Ectodermal cell (in vitro differentiated cells): Measurements from ENCODE around the gene LRRC73. TPM values are rescaled to one million over a fixed set of nuclear protein-coding genes. Genes with fewer than 3 reads are reported as not detected.
A peak's percentile ranks its signal among the peaks of the same experiment; 100 is the strongest.
"Not testable (repeated sequence)": the region's sequence is repeated elsewhere in the genome, so short reads cannot be mapped to it uniquely, and the experiment has no call there.

Experiments used
- H3K27ac ChIP-seq: 2 replicates; pipeline ENCODE4 v1.7.0; 2013; ENCODE audit warnings: mild to moderate bottlenecking, low read depth, low read length; ENCODE audit not compliant: insufficient read depth, poor library complexity, severe bottlenecking
- H3K27me3 ChIP-seq: 2 replicates; pipeline ENCODE4 v1.7.0; 2013; ENCODE audit warnings: mild to moderate bottlenecking, low read length; ENCODE audit not compliant: insufficient read depth, control insufficient read depth, poor library complexity, severe bottlenecking
- H3K36me3 ChIP-seq: one replicate; pipeline ENCODE4 v1.7.0; 2013; ENCODE audit warnings: low read length; ENCODE audit not compliant: control insufficient read depth, insufficient read depth
- H3K4me1 ChIP-seq: one replicate; pipeline ENCODE4 v1.7.0; 2013; ENCODE audit warnings: low read length; ENCODE audit not compliant: control insufficient read depth, insufficient read depth
- H3K4me3 ChIP-seq: 2 replicates; pipeline ENCODE4 v1.7.0; 2013; ENCODE audit warnings: low read depth, low read length, control low read depth; ENCODE audit not compliant: insufficient read depth
- H3K9me3 ChIP-seq: 2 replicates; pipeline ENCODE4 v1.7.0; 2013; ENCODE audit warnings: mild to moderate bottlenecking, low read length, moderate library complexity; ENCODE audit not compliant: control insufficient read depth
- WGBS, 2 experiments: methylation state at CpG; one replicate each; pipeline ENCODE4 v1.1.7; 2013; ENCODE audit warnings: missing lambda C conversion rate in 2 of 2; 5-methylcytosine and 5-hydroxymethylcytosine counted together
- polyA plus RNA-seq, 4 experiments: library from polyadenylated mRNA; stranded (reverse); fragments of 50-300 nt; gene quantifications; one replicate each; pipeline ENCODE4 v1.2.3, GENCODE V29; 2013

The LRRC73 gene, protein sequence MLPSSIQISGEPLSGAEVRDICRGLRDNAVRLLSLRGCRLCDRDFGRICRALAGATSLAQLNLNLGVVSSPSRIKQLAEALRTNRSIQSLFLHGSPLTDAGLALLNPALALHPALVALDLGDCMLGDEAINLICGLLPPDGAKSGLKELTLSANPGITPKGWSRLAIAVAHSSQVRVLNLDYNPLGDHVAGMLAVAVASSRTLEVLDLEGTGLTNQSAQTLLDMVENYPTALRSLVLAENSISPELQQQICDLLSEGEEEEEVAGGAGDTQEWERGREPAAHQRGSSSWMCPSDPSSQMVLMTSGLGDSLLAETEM
- 0.74 TPM for polyA plus RNA-seq (2013, experiment 1 of 4)
- polyA plus RNA-seq (2013, experiment 2 of 4) = 0.27 TPM
- polyA plus RNA-seq (2013, experiment 3 of 4) = 0.32 TPM
- 0.69 TPM for polyA plus RNA-seq (2013, experiment 4 of 4)

DNA sequence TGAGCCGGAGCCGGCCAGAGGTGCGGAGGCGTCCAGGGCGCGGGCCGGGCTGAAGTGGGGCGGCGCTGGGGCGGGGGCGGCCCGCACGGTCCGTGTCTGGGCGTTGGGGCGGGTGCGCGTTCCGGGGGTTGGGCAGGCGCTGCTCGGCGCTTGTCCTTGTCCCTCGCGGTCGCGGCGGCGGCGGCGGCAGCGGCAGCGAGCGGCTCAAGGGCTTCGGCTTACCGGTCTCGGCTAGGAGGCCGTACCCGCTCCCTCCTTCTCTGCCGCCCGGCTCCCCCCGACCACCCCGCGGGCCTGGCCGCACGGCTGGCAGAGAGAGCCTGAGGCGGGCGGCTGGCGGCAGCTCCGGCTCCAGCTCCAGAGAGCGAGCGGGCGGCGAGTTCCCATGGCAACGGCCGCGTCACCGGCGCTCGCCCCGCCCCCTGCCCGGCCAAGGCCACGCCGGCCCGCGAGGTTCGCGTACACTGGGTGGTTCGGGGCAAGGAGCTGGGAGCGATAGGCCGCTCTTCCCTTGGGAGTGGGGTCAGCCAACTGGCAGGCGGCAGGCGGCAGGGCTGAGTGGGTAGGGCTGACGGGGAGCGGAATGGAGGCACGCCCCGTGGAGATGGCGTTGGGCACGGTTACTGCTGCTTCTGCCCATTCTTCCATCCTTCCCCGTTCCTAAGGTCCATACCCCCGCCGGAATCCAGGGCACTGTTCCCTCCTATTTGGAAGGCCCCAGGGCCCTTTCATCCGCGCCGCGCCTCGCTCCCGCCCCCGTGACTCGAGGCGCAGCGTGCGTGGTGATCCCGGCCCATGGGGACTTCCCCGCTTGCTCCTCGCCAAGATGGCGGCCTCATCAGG is at the start of gene LRRC73:
LRRC73 (minus strand) TSS at position 363 of the 843 bp plus-strand sequence. CDS start 561 bp downstream, outside the sequence.
- peak within 1 kb of the TSS; percentile 56 for H3K4me3 ChIP-seq
- H3K36me3 ChIP-seq = peaks cover 20% of the 10 kb centered on the region
- no peaks in the 10 kb centered on the region for H3K9me3 ChIP-seq
- no peak within 1 kb of the TSS for H3K27ac ChIP-seq
- WGBS, 2 experiments = 15% methylated on average over 96 of the region's 96 CpGs
- H3K27me3 ChIP-seq = peaks cover 32% of the 10 kb centered on the region
- H3K4me1 ChIP-seq = peaks cover under 1% of the 10 kb centered on the region

DNA sequence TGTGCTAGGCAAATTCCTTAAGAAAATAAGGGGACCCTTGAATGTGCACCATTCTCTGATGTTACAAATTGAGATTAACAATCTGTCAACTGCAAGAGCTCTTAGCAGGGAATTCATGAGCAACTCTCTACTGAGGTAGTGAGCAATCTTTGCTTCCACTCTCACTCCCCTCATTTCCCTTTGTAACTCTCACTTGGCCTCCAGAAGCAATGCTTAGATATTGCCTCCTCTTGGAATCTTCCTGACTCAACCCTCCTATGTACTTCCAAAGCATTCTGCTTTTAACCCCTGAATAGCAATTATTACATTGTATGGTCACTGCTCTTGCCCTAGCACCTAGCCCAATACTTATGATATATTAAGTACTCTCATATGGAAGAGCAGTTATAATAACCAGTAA is 49.2 kb upstream of the LRRC73 start:
- H3K36me3 ChIP-seq = peaks cover 58% of the 10 kb centered on the region
- H3K27ac ChIP-seq = no peak overlapping the region
- H3K9me3 ChIP-seq = no peaks in the 10 kb centered on the region
- no peaks in the 10 kb centered on the region for H3K4me1 ChIP-seq
- H3K27me3 ChIP-seq = no peaks in the 10 kb centered on the region
- H3K4me3 ChIP-seq = no peak overlapping the region

DNA sequence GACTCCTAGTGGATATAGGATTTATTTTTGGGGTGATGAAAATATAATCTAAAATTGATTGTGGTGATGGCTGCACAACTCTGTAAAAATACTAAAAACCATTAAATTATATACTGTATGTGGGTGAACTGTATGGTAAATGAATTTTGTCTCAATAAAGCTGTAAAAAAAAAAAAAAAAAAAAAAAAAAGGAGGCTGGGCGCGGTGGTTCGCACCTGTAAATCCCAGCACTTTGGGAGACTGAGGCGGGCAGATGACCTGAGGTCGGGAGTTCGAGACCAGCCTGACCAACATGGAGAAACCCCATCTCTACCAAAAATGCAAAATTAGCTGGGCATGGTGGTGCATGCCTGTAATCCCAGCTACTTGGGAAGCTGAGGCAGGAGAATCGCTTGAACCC is 47.5 kb upstream of the LRRC73 start:
- H3K4me3 ChIP-seq, H3K9me3 ChIP-seq, H3K4me1 ChIP-seq, H3K27me3 ChIP-seq, H3K27ac ChIP-seq: not testable (repeated sequence)
- 97 to 99% methylated on average over 6 of the region's 7 CpGs for WGBS, 2 experiments
- H3K36me3 ChIP-seq = peaks cover 58% of the 10 kb centered on the region

DNA sequence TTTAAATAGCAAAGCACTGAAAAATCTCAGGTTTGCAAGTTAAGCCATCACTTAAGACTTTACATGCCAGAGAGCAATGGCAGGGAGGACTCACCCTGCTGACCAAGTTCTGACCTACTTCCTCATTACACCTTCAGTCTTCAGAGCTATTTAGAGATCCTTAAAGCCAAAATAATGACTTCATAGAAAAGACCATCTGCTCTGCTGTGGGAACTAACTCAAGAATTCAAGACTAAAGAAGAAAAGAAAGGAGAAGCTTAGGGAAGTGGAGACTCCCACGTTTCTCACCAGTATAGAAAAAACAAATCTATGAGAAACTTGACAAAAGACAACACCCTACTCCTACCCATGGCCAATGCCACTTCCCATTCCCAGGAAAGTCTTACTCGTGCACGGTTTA is 37.1 kb upstream of the LRRC73 start:
- no peaks in the 10 kb centered on the region for H3K4me1 ChIP-seq
- no peak overlapping the region for H3K27ac ChIP-seq
- 92% methylated on average over 3 of the region's 3 CpGs for WGBS, 2 experiments
- no peaks in the 10 kb centered on the region for H3K27me3 ChIP-seq
- no peak overlapping the region for H3K4me3 ChIP-seq
- peaks cover 55% of the 10 kb centered on the region for H3K36me3 ChIP-seq
- H3K9me3 ChIP-seq = no peaks in the 10 kb centered on the region

DNA sequence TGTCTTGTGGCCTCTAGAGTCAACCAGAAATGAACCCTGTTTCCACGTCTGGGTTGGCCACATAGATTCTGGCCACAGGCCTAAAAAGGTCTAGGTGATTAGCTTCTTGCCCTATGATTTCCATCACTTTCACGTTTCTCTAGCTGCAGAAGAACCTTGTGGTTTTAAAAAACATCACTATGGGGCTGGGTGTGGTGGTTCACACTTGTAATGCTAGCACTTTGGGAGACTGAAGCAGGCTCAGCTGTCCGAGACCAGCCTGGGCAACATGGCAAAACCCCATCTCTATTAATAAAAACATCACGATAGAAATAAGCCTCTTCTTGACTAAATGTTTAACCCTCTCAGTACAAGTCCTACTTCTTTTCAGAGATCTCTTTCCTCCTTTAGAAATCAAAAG is 34.3 kb upstream of the LRRC73 start:
- H3K36me3 ChIP-seq = peaks cover 43% of the 10 kb centered on the region
- no peaks in the 10 kb centered on the region for H3K9me3 ChIP-seq
- H3K27me3 ChIP-seq = no peaks in the 10 kb centered on the region
- no peak overlapping the region for H3K4me3 ChIP-seq
- no peak overlapping the region for H3K27ac ChIP-seq
- H3K4me1 ChIP-seq = no peaks in the 10 kb centered on the region
- WGBS, 2 experiments = 91 to 93% methylated on average over 4 of the region's 4 CpGs

DNA sequence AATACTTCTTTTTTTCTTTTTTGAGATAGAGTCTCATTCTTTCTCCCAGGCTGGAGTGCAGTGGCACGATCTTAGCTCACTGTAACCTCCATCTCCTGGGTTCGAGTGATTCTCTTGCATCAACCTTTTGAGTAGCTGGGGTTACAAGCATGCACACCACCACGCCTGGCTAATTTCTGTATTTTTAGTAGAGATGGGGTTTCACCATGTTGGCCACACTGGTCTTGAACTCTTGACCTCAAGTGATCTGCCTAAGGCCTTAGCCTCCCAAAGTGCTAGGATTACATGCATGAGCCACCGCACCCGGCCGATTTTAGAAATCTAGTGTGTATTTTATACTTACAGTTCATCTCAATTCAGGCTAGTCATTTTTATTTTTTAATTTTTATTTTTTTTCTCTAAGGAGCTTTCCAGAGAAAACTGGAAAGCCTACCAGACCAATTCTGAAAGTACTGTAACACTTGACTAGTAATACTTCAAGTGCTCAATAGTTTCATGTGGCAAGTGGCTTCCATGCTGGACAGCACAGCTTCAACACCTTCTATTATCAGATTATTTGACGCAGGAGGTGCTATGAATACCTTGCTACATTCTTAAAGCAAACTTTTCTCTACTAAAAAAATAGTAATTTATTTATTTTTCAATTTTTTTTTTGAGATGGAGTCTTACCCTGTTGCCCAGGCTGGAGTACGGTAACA is 31.8 kb upstream of the LRRC73 start:
- no peaks in the 10 kb centered on the region for H3K9me3 ChIP-seq

DNA sequence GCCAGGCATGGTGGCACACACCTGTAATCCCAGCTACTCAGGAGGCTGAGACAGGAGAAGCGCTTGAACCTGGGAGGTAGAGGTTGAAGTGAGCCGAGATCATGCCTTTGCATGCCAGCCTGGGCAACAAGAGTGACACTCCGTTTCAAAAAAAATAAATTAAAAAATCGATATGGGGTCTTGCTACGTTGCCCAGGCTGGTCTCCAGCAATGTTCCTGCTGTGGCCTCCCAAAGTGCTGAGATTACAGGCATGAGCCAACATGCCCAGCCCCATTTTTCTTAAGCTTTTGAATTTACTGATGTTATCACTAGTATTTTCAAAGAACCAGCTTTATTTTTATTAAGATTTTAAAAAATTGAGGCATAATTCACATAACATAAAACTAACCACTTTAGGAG is 30.4 kb upstream of the LRRC73 start:
- 91 to 93% methylated on average over 5 of the region's 5 CpGs for WGBS, 2 experiments
- no peak overlapping the region for H3K4me3 ChIP-seq
- H3K4me1 ChIP-seq = no peaks in the 10 kb centered on the region
- no peaks in the 10 kb centered on the region for H3K9me3 ChIP-seq
- no peak overlapping the region for H3K27ac ChIP-seq
- peaks cover 27% of the 10 kb centered on the region for H3K36me3 ChIP-seq
- no peaks in the 10 kb centered on the region for H3K27me3 ChIP-seq

More for the DNA sequence above, 31.8 kb upstream of the LRRC73 start:
- H3K27me3 ChIP-seq = no peaks in the 10 kb centered on the region
- WGBS, 2 experiments = 89 to 94% methylated on average over 8 of the region's 8 CpGs
- H3K27ac ChIP-seq = no peak overlapping the region
- H3K4me1 ChIP-seq = no peaks in the 10 kb centered on the region
- H3K4me3 ChIP-seq = no peak overlapping the region
- H3K36me3 ChIP-seq = peaks cover 33% of the 10 kb centered on the region

DNA sequence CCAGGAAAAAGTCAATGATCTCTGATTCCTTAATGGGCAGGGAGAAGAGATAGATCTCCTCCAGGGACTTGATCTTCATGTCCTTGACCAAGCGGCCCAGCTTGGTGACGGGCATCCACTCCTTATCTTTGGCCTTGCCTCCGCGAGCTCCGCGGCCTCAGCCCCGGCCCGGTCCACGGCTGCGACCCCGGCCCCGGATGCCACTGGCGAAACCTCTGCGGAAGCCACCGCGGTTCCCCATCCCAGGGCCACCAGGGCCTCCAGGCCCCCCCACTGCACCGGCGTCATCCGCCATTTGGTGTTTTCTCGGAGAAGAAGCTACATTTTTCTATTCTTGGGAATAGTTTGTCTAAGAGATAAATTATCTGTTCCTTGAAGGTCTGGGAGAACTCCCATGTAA is 29.3 kb upstream of the LRRC73 start:
- H3K36me3 ChIP-seq = peaks cover 22% of the 10 kb centered on the region
- H3K9me3 ChIP-seq = not testable (repeated sequence)

DNA sequence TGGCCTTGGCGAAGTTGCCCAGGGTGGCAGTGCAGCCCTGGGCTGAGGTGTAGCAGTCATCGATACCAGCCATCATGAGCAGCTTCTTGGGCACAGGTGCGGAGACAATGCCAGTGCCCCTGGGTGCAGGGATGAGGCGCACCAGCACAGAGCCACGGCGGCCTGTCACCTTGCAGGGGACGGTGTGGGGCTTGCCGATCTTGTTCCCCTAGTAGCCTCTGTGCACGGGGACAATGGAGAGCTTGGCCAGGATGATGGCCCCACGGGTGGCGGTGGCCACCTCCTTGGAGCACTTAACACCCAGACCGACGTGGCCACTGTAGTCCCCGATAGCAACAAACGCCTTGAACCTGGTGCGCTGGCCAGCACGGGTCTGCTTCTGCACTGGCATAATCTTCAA is 28.8 kb upstream of the LRRC73 start:
- H3K4me1 ChIP-seq, H3K27ac ChIP-seq, H3K9me3 ChIP-seq, H3K27me3 ChIP-seq, H3K4me3 ChIP-seq: not testable (repeated sequence)
- 95 to 98% methylated on average over 15 of the region's 17 CpGs for WGBS, 2 experiments
- H3K36me3 ChIP-seq = peaks cover 22% of the 10 kb centered on the region

More for the DNA sequence above, 29.3 kb upstream of the LRRC73 start:
- not testable (repeated sequence) for H3K4me1 ChIP-seq, H3K4me3 ChIP-seq, H3K27ac ChIP-seq, H3K27me3 ChIP-seq
- WGBS, 2 experiments = 97% methylated on average over 20 of the region's 20 CpGs

DNA sequence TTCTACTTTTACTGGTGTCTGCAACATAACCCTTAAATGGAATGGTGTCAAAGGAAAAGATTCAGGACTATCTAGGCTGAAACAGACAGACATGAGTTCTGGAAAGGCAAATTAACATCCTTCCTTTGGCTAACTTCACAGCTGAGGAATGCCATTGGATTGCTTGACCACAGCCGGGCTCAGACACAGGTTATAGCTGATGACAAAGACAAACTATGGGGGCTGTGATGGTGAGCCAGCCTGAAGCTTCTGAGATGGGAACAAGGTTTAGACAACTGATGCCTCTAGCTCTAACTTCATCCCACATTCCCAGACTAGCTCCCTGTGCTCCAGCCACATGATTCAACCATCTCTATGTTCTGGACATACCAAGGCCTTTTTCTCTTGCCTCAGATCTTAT is 22.1 kb upstream of the LRRC73 start:
- 86 to 91% methylated on average over 1 of the region's 1 CpG for WGBS, 2 experiments
- Histone ChIP-seq H3K4me3 (no peak overlapping the region), H3K27me3 (no peaks in the 10 kb centered on the region), H3K27ac (no peak overlapping the region), H3K36me3 (peaks cover 40% of the 10 kb centered on the region), H3K9me3 (no peaks in the 10 kb centered on the region), H3K4me1 (no peaks in the 10 kb centered on the region)
